ENCODE data around the gene COL26A1. TPM values are rescaled to one million over a fixed set of nuclear protein-coding genes. Genes with fewer than 3 reads are reported as not detected.

COL26A1 gene
- polyA plus RNA-seq, 1 donor from 2014 or later, result 36.6 TPM

- Histone ChIP-seq H3K9me2 (ENCODE audit: insufficient read depth, low read length) (no peaks in the 10 kb centered on the region), H3K4me3 (ENCODE audit: low read length) (no peak overlapping the region), H3K27me3 (ENCODE audit: insufficient read depth, low read depth, low read length) (no peaks in the 10 kb centered on the region), H3K9me3 (ENCODE audit: low read length) (no peaks in the 10 kb centered on the region), H3K27ac (ENCODE audit: low read length) (no peak overlapping the region), H3F3A (ENCODE audit: insufficient read depth, low read length, poor library complexity, severe bottlenecking) (no peaks in the 10 kb centered on the region), H3K4me2 (ENCODE audit: low read length) (no peak overlapping the region), H3K9ac (ENCODE audit: low read length) (no peak overlapping the region), H2AFZ (ENCODE audit: low read depth, low read length) (no peak overlapping the region), H4K20me1 (ENCODE audit: insufficient read depth) (no peaks in the 10 kb centered on the region), H3K36me3 (ENCODE audit: insufficient read depth, low read length) (no peaks in the 10 kb centered on the region), H3K79me2 (replicated peaks; ENCODE audit: insufficient read depth, low read length) (no peaks in the 10 kb centered on the region)
- TF ChIP-seq EP300 (conservative IDR thresholded peaks at IDR 0.05; ENCODE audit: poor library complexity, severe bottlenecking) (no peak), EZH2 (IDR thresholded peaks at IDR 0.05; ENCODE audit: borderline replicate concordance, insufficient read depth, low read length, poor library complexity, severe bottlenecking) (no peak), CTCF (IDR thresholded peaks at IDR 0.05; ENCODE audit: poor library complexity, severe bottlenecking) (no peak)
These were observed 170.4 kb downstream of the COL26A1 start for GRCh38 chr7:101533103-101533465.

GRCh38 chr7:101534015-101534803 lies 171.5 kb downstream of the COL26A1 start:
- no peaks in the 10 kb centered on the region for H3K36me3 ChIP-seq (ENCODE audit: insufficient read depth, low read length)
- H4K20me1 ChIP-seq (ENCODE audit: insufficient read depth), result no peaks in the 10 kb centered on the region
- no peak overlapping the region for H3K27ac ChIP-seq (ENCODE audit: low read length)
- H3K27me3 ChIP-seq (ENCODE audit: insufficient read depth, low read depth, low read length), result no peaks in the 10 kb centered on the region
- no peaks in the 10 kb centered on the region for H3K9me2 ChIP-seq (ENCODE audit: insufficient read depth, low read length)
- no peaks in the 10 kb centered on the region for H3K79me2 ChIP-seq (replicated peaks; ENCODE audit: insufficient read depth, low read length)
- H3F3A ChIP-seq (ENCODE audit: insufficient read depth, low read length, poor library complexity, severe bottlenecking), result no peaks in the 10 kb centered on the region
- H3K4me3 ChIP-seq (ENCODE audit: low read length), result no peak overlapping the region
- no peak for TF ChIP-seq POLR2AphosphoS5 (IDR thresholded peaks at IDR 0.05)
- TF ChIP-seq RAD21 (conservative IDR thresholded peaks at IDR 0.05), result no peak
- TF ChIP-seq EZH2 (IDR thresholded peaks at IDR 0.05; ENCODE audit: borderline replicate concordance, insufficient read depth, low read length, poor library complexity, severe bottlenecking), result no peak
- TF ChIP-seq MXI1 (conservative IDR thresholded peaks at IDR 0.05; ENCODE audit: poor library complexity, severe bottlenecking), result no peak
- TF ChIP-seq SMC3 (conservative IDR thresholded peaks at IDR 0.05; ENCODE audit: poor library complexity), result no peak
- no peak for TF ChIP-seq CTCF (IDR thresholded peaks at IDR 0.05; ENCODE audit: poor library complexity, severe bottlenecking)
- no peak for TF ChIP-seq TAF1 (IDR thresholded peaks at IDR 0.05; ENCODE audit: low read depth)
- TF ChIP-seq REST (IDR thresholded peaks at IDR 0.05; ENCODE audit: borderline replicate concordance), result no peak
- no peak for TF ChIP-seq EP300 (conservative IDR thresholded peaks at IDR 0.05; ENCODE audit: poor library complexity, severe bottlenecking)
- no peak overlapping the region for H3K4me2 ChIP-seq (ENCODE audit: low read length)
- H3K9me3 ChIP-seq (ENCODE audit: low read length), result no peaks in the 10 kb centered on the region
- no peak overlapping the region for H2AFZ ChIP-seq (ENCODE audit: low read depth, low read length)
- H3K9ac ChIP-seq (ENCODE audit: low read length), result no peak overlapping the region

Measured in neural cell (in vitro differentiated cells).